A549 (cell line): Measurements from ENCODE around the gene TPPP3. TPM values are rescaled to one million over a fixed set of nuclear protein-coding genes. Genes with fewer than 3 reads are reported as not detected.

Experiments used
- ATAC-seq, 2 experiments: fragments of 200-7000 bp in 1 of 2; fragments of >200 bp in 1 of 2; cut with Nextera tagmentation in 1 of 2; cut with Tn5 transposase in 1 of 2; 3 replicates each; pipeline versions ENCODE4 v1.8.0 to v1.9.1; 2018 to 2020; ENCODE audit warnings: mild to moderate bottlenecking in 1 of 2, moderate library complexity in 1 of 2
- CTCF ChIA-PET: fragments of 300-600 bp; sonication (Branson Sonifier 250); formaldehyde crosslinking; extraction: SDS; loops from one replicate; lab custom pipeline; 2021; ENCODE audit warnings: antibody characterized with exemption, inconsistent platforms; lab: Yijun Ruan, JAX
- POLR2A ChIA-PET: fragments of 350-600 bp; formaldehyde crosslinking; extraction: SDS; loops from one replicate; lab custom pipeline; 2021; ENCODE audit warnings: antibody characterized with exemption, inconsistent platforms; lab: Yijun Ruan, JAX
- DNase-seq, 2 experiments: peaks; one replicate each; pipeline versions ENCODE4 v3.0.0 to v3.0.0-alpha.2; 2011 to 2016; ENCODE audit warnings: low read depth in 1 of 2, low spot score in 1 of 2
- FAIRE-seq: peaks from 2 replicates; lab custom pipeline; 2011; peaks lifted over from hg19 to GRCh38; lab: Jason Lieb, UNC
- H3K27ac ChIP-seq, 2 experiments: fragments of >200 bp; sonication (Bioruptor Twin); formaldehyde crosslinking; 3 replicates each; pipeline ENCODE4 v1.5.1; 2016 to 2017
- H3K4me1 ChIP-seq: fragments of >200 bp; sonication (Bioruptor Twin); formaldehyde crosslinking; 3 replicates; pipeline ENCODE4 v1.6.1; 2016
- H3K4me2 ChIP-seq: fragments of >200 bp; sonication (Bioruptor Twin); formaldehyde crosslinking; 3 replicates; pipeline ENCODE4 v1.6.1; 2016
- H3K4me3 ChIP-seq: fragments of >200 bp; sonication (Bioruptor Twin); formaldehyde crosslinking; 3 replicates; pipeline ENCODE4 v1.5.1; 2016
- H3K9me3 ChIP-seq: fragments of >200 bp; sonication (Bioruptor Twin); formaldehyde crosslinking; 3 replicates; pipeline ENCODE4 v1.6.1; 2016
- BCL3 ChIP-seq: fragments of >200 bp; sonication (Bioruptor Twin); formaldehyde crosslinking; IDR thresholded peaks from 3 replicates; pipeline ENCODE4 v1.6.1; 2016
- CHD2 ChIP-seq: fragments of 150-350 bp; IDR thresholded peaks from 2 replicates; pipeline ENCODE4 v1.6.1; 2014; ENCODE audit warnings: low read length; ENCODE audit not compliant: partially characterized antibody
- CHD4 ChIP-seq: fragments of 200-600 bp; sonication (generic); IDR thresholded peaks from 2 replicates; pipeline ENCODE4 v1.6.1; 2016; ENCODE audit warnings: antibody characterized with exemption, mild to moderate bottlenecking, borderline replicate concordance
- EHMT2 ChIP-seq: fragments of 200-600 bp; sonication (generic); IDR thresholded peaks from 2 replicates; pipeline ENCODE4 v1.6.1; 2016; ENCODE audit warnings: antibody characterized with exemption, low read depth, mild to moderate bottlenecking, moderate library complexity
- EP300 ChIP-seq, 2 experiments: fragments of >200 bp; sonication (Bioruptor Twin); formaldehyde crosslinking; IDR thresholded peaks; 2 replicates in 1 of 2; 3 replicates in 1 of 2; pipeline ENCODE4 v1.6.1; 2016 to 2017
- HES2 ChIP-seq: fragments of >200 bp; sonication (Bioruptor Twin); formaldehyde crosslinking; IDR thresholded peaks from 2 replicates; pipeline ENCODE4 v1.6.1; 2016
- HEYL ChIP-seq: fragments of 250-450 bp; sonication (Bioruptor Pico); IDR thresholded peaks from 2 replicates; pipeline ENCODE4 v1.8.0; 2021; ENCODE audit warnings: mild to moderate bottlenecking, moderate library complexity
- JUNB ChIP-seq: fragments of >200 bp; sonication (Bioruptor Twin); formaldehyde crosslinking; IDR thresholded peaks from 2 replicates; pipeline ENCODE4 v1.6.1; 2016
- KDM5A ChIP-seq: fragments of 200-600 bp; sonication (generic); IDR thresholded peaks from 2 replicates; pipeline ENCODE4 v1.6.1; 2016; ENCODE audit warnings: antibody characterized with exemption, mild to moderate bottlenecking
- POLR2A ChIP-seq: IDR thresholded peaks from 2 replicates; pipeline ENCODE4 v1.6.1; 2012; ENCODE audit warnings: mild to moderate bottlenecking, low read length
- RAD21 ChIP-seq, 2 experiments: fragments of >200 bp in 1 of 2; sonication (Bioruptor Twin) in 1 of 2; formaldehyde crosslinking in 1 of 2; IDR thresholded peaks in 1 of 2; conservative IDR thresholded peaks in 1 of 2; 2 replicates in 1 of 2; 3 replicates in 1 of 2; pipeline ENCODE4 v1.6.1; 2012 to 2018; ENCODE audit warnings: inconsistent platforms in 1 of 2
- RARB ChIP-seq: fragments of 250-450 bp; sonication (Bioruptor Pico); IDR thresholded peaks from 2 replicates; pipeline ENCODE4 v1.8.0; 2021; ENCODE audit warnings: mild to moderate bottlenecking, moderate library complexity
- TFCP2L1 ChIP-seq: fragments of 250-450 bp; sonication (Bioruptor Pico); IDR thresholded peaks from 2 replicates; pipeline ENCODE4 v1.5.0; 2021; ENCODE audit warnings: mild to moderate bottlenecking
- WGBS: methylation state at CpG from one replicate; pipeline ENCODE4 v1.1.6; 2017; ENCODE audit errors: missing lambda C conversion rate; 5-methylcytosine and 5-hydroxymethylcytosine counted together
- polyA plus RNA-seq, 4 experiments: library from polyadenylated mRNA; depleted of rRNA in 3 of 4; stranded (reverse); fragments of >200 nt; fragmentation: RNase III in 1 of 4; extraction: RNeasy Plus Mini Kit Qiagen cat#74134 plus additional on column Dnase treatment in 1 of 4; gene quantifications; 2 replicates in 3 of 4; 3 replicates in 1 of 4; pipeline ENCODE4 v1.2.3, GENCODE V29; 2011 to 2017
- TF ChIP-seq, protein P1 (sequence below): fragments of 250-450 bp; sonication (Bioruptor Pico); IDR thresholded peaks from 2 replicates; pipeline ENCODE4 v1.5.0; 2020; ENCODE audit warnings: low read depth, mild to moderate bottlenecking, moderate library complexity
- TF ChIP-seq, protein P2 (sequence below): IDR thresholded peaks from 2 replicates; pipeline ENCODE4 v1.6.1; 2012
- TF ChIP-seq, protein P3 (sequence below): IDR thresholded peaks from 2 replicates; pipeline ENCODE4 v1.6.1; 2012
- TF ChIP-seq, protein P4 (sequence below): fragments of 200-600 bp; sonication (generic); IDR thresholded peaks from 2 replicates; pipeline ENCODE4 v1.6.1; 2016; ENCODE audit warnings: antibody characterized with exemption, mild to moderate bottlenecking, moderate library complexity

The TPPP3 gene
- polyA plus RNA-seq, 2 of the 4 experiments (the other 2 are of a cell fraction): 9.4 to 10.9 TPM

GRCh38 chr16:67390816-67391423 is 2.4 kb downstream of the TPPP3 start:
- ChIA-PET POLR2A (no interaction called here), CTCF (interaction anchor here (0.6 to 2.3 kb wide), 12 partner anchors 9 to 142 kb away, joined by 3 to 11 read pairs (median 3); partner anchors contain the start of genes KCTD19, LRRC36, SLC9A5 and ZDHHC1)
- DNase-seq: no peak
- TF ChIP-seq CHD4: no peak
- TF ChIP-seq RARB (CRISPR knock-in tag): no peak
- TF ChIP-seq BCL3: no peak
- TF ChIP-seq, protein P1, sequence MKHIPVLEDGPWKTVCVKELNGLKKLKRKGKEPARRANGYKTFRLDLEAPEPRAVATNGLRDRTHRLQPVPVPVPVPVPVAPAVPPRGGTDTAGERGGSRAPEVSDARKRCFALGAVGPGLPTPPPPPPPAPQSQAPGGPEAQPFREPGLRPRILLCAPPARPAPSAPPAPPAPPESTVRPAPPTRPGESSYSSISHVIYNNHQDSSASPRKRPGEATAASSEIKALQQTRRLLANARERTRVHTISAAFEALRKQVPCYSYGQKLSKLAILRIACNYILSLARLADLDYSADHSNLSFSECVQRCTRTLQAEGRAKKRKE: no peak
- no peak for TF ChIP-seq TFCP2L1 (CRISPR knock-in tag)
- TF ChIP-seq HES2: no peak
- H3K4me3 ChIP-seq: no peak overlapping the region
- H3K27ac ChIP-seq: no peak overlapping the region
- peaks cover 5% of the 10 kb centered on the region for H3K4me1 ChIP-seq
- WGBS: over 99% methylated on average over 11 of the region's 11 CpGs
- no peaks in the 10 kb centered on the region for H3K9me3 ChIP-seq
- no peak overlapping the region for H3K4me2 ChIP-seq
- ATAC-seq: no peak
- FAIRE-seq: no peak

GRCh38 chr16:67389911-67390815 is 3.1 kb downstream of the TPPP3 start:
- FAIRE-seq (no peak), ATAC-seq (no peak), DNase-seq (no peak)
- Histone ChIP-seq H3K4me2 (no peak overlapping the region), H3K9me3 (no peaks in the 10 kb centered on the region), H3K4me3 (no peak overlapping the region), H3K27ac (no peak overlapping the region), H3K4me1 (no peaks in the 10 kb centered on the region; the same call in 1 of the 3 replicates)
- ChIA-PET CTCF (interaction anchor here (0.6 to 2.5 kb wide), 13 partner anchors 9 to 141 kb away, joined by 3 to 11 read pairs (median 4); partner anchors contain the start of genes KCTD19, LRRC36, SLC9A5 and ZDHHC1), POLR2A (no interaction called here)
- TF ChIP-seq EP300 (IDR thresholded peaks at IDR 0.05) (no peak), HEYL (CRISPR knock-in tag) (no peak), KDM5A (no peak)
- 87% methylated on average over 27 of the region's 27 CpGs for WGBS

- Histone ChIP-seq H3K9me3 (no peaks in the 10 kb centered on the region), H3K4me1 (no peaks in the 10 kb centered on the region; the same call in 1 of the 3 replicates), H3K27ac (no peak overlapping the region), H3K4me2 (no peak overlapping the region), H3K4me3 (no peak overlapping the region)
- CTCF ChIA-PET: interaction anchor here (0.8 to 2.5 kb wide), 7 partner anchors 9 to 77 kb away, joined by 3 to 10 read pairs (median 4); partner anchors contain the start of genes KCTD19 and LRRC36
- TF ChIP-seq EHMT2 (no peak), RAD21 (conservative IDR thresholded peaks at IDR 0.05 in 1 of 2, IDR thresholded peaks at IDR 0.05 in 1 of 2) (no peak), CHD2 (no peak), TFCP2L1 (CRISPR knock-in tag) (no peak)
- TF ChIP-seq, protein P2, sequence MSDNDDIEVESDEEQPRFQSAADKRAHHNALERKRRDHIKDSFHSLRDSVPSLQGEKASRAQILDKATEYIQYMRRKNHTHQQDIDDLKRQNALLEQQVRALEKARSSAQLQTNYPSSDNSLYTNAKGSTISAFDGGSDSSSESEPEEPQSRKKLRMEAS: no peak
- no peak for ATAC-seq
- POLR2A ChIA-PET: no interaction called here
- DNase-seq: no peak
- WGBS: 89% methylated on average over 2 of the region's 2 CpGs
- no peak for FAIRE-seq
Measured at GRCh38 chr16:67388591-67388990, 4.7 kb downstream of the TPPP3 start.

DNA sequence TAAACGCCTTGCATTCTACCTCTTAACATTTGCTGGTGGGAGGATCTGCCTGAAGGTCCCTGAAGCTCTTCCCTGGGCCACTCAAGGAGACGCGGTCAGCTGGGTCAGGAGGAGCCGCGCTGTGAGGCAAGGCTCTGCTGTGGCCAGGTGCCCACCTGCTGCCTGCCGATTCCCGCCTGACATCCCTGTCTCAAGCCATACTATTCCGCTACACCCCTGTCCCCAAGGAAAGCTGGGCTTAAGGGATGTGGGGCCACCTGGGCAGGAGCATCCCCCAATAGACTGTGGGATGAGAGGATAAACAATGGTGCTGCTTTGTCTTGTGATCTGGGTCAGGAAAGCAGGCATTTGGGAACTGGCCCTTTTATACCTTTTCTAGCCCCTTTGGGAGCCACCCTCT is 5.1 kb downstream of the TPPP3 start:
- FAIRE-seq (no peak), DNase-seq (no peak), ATAC-seq (no peak)
- 81% methylated on average over 8 of the region's 8 CpGs for WGBS
- CTCF ChIA-PET: interaction anchor here (0.6 to 2.5 kb wide), 8 partner anchors 9 to 189 kb away, joined by 3 to 10 read pairs (median 4); partner anchors contain the start of genes KCTD19 and LRRC36
- no peaks in the 10 kb centered on the region; the same call in 2 of the 3 replicates for H3K4me1 ChIP-seq
- H3K9me3 ChIP-seq: no peaks in the 10 kb centered on the region
- no peak overlapping the region for H3K27ac ChIP-seq
- no peak overlapping the region for H3K4me2 ChIP-seq
- POLR2A ChIA-PET: no interaction called here
- no peak overlapping the region for H3K4me3 ChIP-seq
- TF ChIP-seq, protein P3, sequence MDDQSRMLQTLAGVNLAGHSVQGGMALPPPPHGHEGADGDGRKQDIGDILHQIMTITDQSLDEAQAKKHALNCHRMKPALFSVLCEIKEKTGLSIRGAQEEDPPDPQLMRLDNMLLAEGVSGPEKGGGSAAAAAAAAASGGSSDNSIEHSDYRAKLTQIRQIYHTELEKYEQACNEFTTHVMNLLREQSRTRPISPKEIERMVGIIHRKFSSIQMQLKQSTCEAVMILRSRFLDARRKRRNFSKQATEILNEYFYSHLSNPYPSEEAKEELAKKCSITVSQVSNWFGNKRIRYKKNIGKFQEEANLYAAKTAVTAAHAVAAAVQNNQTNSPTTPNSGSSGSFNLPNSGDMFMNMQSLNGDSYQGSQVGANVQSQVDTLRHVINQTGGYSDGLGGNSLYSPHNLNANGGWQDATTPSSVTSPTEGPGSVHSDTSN: no peak
- TF ChIP-seq CHD4 (no peak), BCL3 (no peak), POLR2A (no peak), JUNB (no peak), RARB (CRISPR knock-in tag) (no peak), EHMT2 (no peak), CHD2 (no peak)
- TF ChIP-seq, protein P4, sequence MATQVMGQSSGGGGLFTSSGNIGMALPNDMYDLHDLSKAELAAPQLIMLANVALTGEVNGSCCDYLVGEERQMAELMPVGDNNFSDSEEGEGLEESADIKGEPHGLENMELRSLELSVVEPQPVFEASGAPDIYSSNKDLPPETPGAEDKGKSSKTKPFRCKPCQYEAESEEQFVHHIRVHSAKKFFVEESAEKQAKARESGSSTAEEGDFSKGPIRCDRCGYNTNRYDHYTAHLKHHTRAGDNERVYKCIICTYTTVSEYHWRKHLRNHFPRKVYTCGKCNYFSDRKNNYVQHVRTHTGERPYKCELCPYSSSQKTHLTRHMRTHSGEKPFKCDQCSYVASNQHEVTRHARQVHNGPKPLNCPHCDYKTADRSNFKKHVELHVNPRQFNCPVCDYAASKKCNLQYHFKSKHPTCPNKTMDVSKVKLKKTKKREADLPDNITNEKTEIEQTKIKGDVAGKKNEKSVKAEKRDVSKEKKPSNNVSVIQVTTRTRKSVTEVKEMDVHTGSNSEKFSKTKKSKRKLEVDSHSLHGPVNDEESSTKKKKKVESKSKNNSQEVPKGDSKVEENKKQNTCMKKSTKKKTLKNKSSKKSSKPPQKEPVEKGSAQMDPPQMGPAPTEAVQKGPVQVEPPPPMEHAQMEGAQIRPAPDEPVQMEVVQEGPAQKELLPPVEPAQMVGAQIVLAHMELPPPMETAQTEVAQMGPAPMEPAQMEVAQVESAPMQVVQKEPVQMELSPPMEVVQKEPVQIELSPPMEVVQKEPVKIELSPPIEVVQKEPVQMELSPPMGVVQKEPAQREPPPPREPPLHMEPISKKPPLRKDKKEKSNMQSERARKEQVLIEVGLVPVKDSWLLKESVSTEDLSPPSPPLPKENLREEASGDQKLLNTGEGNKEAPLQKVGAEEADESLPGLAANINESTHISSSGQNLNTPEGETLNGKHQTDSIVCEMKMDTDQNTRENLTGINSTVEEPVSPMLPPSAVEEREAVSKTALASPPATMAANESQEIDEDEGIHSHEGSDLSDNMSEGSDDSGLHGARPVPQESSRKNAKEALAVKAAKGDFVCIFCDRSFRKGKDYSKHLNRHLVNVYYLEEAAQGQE: no peak
